Glutamatergic neuron (in vitro differentiated cells): ENCODE results near the gene PPFIBP2. TPM values are rescaled to one million over a fixed set of nuclear protein-coding genes. Genes with fewer than 3 reads are reported as not detected.

Experiments
- DNase-seq: peaks from one replicate; pipeline ENCODE4 v3.0.0; 2022
- H3K27ac Mint-ChIP-seq: one replicate; pipeline ENCODE4 v1.8.0; 2020; ENCODE audit warnings: mild to moderate bottlenecking, mixed read lengths, inconsistent platforms; ENCODE audit not compliant: unreplicated experiment
- H3K27me3 Mint-ChIP-seq: one replicate; pipeline ENCODE4 v1.8.0; 2020; ENCODE audit warnings: mild to moderate bottlenecking, moderate library complexity, mixed read lengths, inconsistent platforms; ENCODE audit not compliant: unreplicated experiment
- H3K36me3 Mint-ChIP-seq: one replicate; pipeline ENCODE4 v1.8.0; 2020; ENCODE audit warnings: mild to moderate bottlenecking, mixed read lengths, inconsistent platforms; ENCODE audit not compliant: unreplicated experiment
- H3K4me1 Mint-ChIP-seq: one replicate; pipeline ENCODE4 v1.8.0; 2020; ENCODE audit warnings: mild to moderate bottlenecking, low read depth, mixed read lengths, inconsistent platforms; ENCODE audit not compliant: unreplicated experiment
- H3K4me3 Mint-ChIP-seq: one replicate; pipeline ENCODE4 v1.8.0; 2020; ENCODE audit warnings: mild to moderate bottlenecking, mixed read lengths, inconsistent platforms; ENCODE audit not compliant: unreplicated experiment
- H3K9me3 Mint-ChIP-seq: one replicate; pipeline ENCODE4 v1.8.0; 2020; ENCODE audit warnings: mild to moderate bottlenecking, moderate library complexity, mixed read lengths, inconsistent platforms; ENCODE audit not compliant: unreplicated experiment
- total RNA-seq: library from RNA; stranded (reverse); fragmentation: NEBNext Ultra II Directional; extraction: Animal tissue kit (Norgen Biotek cat#: 25700); gene quantifications from one replicate; pipeline ENCODE4 v1.2.1, GENCODE V29; 2021; ENCODE audit not compliant: unreplicated experiment
- TF ChIP-seq, protein P1 (sequence below): fragments of 200-600 bp; sonication (generic); IDR thresholded peaks from one replicate; pipeline ENCODE4 v1.5.0; 2021; ENCODE audit not compliant: partially characterized antibody, unreplicated experiment

Gene PPFIBP2
- total RNA-seq, 1 donor from 2014 or later = 1.5 TPM

DNA sequence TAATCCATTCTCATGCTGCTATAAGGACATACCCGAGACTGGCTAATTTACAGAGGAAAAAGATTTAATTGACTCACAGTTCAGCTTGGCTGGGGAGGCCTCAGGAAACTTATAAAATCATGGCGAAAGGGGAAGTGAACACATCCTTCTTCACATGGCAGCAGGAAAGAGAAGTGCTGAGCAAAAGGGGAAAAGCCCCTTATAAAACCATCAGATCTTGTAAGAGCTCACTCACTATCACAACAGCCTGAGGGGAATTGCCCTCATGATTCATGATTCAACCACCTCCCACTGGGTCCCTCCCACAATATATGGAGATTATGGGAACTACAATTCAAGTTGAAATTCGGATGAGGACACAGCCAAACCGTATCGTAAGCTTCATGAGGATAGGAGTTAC is 163.3 kb downstream of the PPFIBP2 start:
- Mint-ChIP-seq H3K27me3 (peaks cover 4% of the 10 kb centered on the region), H3K4me1 (peaks cover 6% of the 10 kb centered on the region), H3K27ac (no peak overlapping the region), H3K36me3 (no peaks in the 10 kb centered on the region), H3K9me3 (no peaks in the 10 kb centered on the region), H3K4me3 (no peak overlapping the region)
- DNase-seq = no peak
- TF ChIP-seq, protein P1, sequence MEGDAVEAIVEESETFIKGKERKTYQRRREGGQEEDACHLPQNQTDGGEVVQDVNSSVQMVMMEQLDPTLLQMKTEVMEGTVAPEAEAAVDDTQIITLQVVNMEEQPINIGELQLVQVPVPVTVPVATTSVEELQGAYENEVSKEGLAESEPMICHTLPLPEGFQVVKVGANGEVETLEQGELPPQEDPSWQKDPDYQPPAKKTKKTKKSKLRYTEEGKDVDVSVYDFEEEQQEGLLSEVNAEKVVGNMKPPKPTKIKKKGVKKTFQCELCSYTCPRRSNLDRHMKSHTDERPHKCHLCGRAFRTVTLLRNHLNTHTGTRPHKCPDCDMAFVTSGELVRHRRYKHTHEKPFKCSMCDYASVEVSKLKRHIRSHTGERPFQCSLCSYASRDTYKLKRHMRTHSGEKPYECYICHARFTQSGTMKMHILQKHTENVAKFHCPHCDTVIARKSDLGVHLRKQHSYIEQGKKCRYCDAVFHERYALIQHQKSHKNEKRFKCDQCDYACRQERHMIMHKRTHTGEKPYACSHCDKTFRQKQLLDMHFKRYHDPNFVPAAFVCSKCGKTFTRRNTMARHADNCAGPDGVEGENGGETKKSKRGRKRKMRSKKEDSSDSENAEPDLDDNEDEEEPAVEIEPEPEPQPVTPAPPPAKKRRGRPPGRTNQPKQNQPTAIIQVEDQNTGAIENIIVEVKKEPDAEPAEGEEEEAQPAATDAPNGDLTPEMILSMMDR = no peak

DNA sequence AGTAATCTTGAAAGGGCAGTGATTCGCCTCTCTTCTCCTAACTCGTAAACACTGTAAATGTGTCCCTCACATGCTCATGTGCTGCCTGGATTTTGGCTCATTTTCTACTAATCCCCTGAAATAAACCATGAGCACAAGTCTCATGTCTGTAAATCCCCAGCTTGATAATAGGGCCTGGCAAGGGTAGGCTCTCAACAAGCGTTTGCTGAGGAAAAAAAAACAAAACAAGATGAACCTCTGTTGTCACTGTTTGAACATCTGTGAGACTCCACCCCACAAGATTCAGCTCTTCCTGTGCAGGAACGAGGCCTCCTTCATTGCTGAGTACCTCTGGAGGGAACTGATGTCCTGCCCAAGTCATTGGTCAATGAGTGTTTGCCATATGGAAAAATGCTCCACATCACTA is 164.0 kb downstream of the PPFIBP2 start:
- Mint-ChIP-seq H3K9me3 (no peaks in the 10 kb centered on the region), H3K27me3 (peaks cover 4% of the 10 kb centered on the region), H3K4me3 (no peak overlapping the region), H3K4me1 (peaks cover 6% of the 10 kb centered on the region), H3K27ac (no peak overlapping the region), H3K36me3 (no peaks in the 10 kb centered on the region)
- no peak for DNase-seq
- TF ChIP-seq, protein P1 = no peak

DNA sequence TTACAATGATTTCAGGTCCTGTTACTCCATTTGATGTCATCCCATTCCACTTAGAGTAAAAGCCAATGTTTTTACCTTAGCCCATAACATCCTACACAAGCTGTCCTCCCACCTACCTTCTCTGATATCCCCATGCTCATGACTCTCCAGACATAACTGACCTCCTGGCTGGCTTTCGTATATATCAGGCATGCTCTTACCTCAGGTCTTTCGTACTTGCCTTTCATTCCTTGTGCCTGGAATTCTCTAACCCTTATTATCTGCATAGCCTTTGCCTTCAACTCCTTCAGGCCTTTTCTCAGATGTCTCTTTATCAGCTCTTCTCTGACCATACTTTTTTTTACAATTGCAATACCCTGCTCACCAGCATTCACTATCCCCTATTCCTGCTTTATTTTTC is 169.8 kb downstream of the PPFIBP2 start:
- Mint-ChIP-seq H3K4me1 (peaks cover 9% of the 10 kb centered on the region), H3K27ac (no peak overlapping the region), H3K4me3 (no peak overlapping the region), H3K36me3 (no peaks in the 10 kb centered on the region), H3K9me3 (no peaks in the 10 kb centered on the region), H3K27me3 (no peaks in the 10 kb centered on the region)
- TF ChIP-seq, protein P1 = no peak
- no peak for DNase-seq

DNA sequence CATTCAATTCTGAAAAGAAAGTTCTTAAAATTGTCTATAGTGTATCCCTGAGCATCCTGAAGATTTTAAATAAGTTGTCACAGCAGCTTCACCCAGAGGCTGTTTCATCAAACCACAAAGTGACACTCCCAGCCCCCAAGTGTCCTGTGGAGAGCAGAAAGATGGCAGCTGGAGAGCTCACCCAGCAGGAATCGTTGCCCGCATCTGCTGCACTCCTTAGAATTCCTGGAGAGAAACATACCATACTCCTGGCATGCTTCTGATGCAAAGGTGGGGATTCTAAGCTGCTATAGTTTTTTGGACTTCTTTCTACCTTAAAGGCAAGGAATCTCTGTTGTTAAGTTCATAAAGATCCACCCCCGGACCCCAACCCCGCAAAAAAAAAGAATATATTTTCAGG is 173.0 kb downstream of the PPFIBP2 start:
- Mint-ChIP-seq H3K4me3 (no peak overlapping the region), H3K36me3 (no peaks in the 10 kb centered on the region), H3K27ac (no peak overlapping the region), H3K4me1 (peaks cover 3% of the 10 kb centered on the region), H3K9me3 (no peaks in the 10 kb centered on the region), H3K27me3 (no peaks in the 10 kb centered on the region)
- DNase-seq = no peak
- TF ChIP-seq, protein P1 = no peak

DNA sequence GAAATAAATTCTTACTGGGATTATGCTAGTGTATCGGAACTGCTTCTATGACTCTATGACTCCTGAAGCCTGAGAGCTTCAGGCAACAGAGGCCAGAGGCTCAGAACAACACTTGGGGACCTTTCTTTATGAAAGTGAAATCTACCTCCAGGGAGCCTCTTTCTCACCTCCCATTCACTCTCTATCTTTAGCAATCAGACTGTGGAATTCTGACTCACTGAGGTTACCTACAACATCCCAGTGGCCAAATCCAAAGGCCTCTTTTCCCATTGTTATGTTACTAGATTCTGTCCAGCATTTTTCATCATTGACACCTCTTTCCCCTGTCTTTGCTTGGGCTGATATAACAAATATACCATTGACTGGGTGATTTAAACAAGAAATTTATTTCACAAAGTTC is 173.6 kb downstream of the PPFIBP2 start:
- Mint-ChIP-seq H3K36me3 (no peaks in the 10 kb centered on the region), H3K27me3 (no peaks in the 10 kb centered on the region), H3K9me3 (no peaks in the 10 kb centered on the region), H3K4me1 (peaks cover 3% of the 10 kb centered on the region), H3K27ac (no peak overlapping the region), H3K4me3 (no peak overlapping the region)
- no peak for DNase-seq
- TF ChIP-seq, protein P1 = no peak
